IMR-90 (cell line): ENCODE measurements around the gene BBS12. TPM values are rescaled to one million over a fixed set of nuclear protein-coding genes. Genes with fewer than 3 reads are reported as not detected.

Source experiments
- ATAC-seq: fragments of 200-7000 bp; cut with Tn5 transposase; 2 replicates; pipeline ENCODE4 v1.9.1; 2020; ENCODE audit warnings: low read depth, mild to moderate bottlenecking, moderate library complexity
- BruUV-seq: library from RNA; stranded (reverse); fragments of 400-500 nt; replicated peaks from 2 replicates; lab custom pipeline; 2021; lab: Mats Ljungman, UMichigan
- CTCF ChIA-PET: fragments of 300-600 bp; formaldehyde crosslinking; extraction: SDS; loops from one replicate; lab custom pipeline; 2021; ENCODE audit warnings: antibody characterized with exemption; lab: Yijun Ruan, JAX
- POLR2A ChIA-PET: fragments of 300-600 bp; sonication (Branson Sonifier 250); formaldehyde crosslinking; loops from one replicate; lab custom pipeline; 2022; ENCODE audit warnings: antibody characterized with exemption; ENCODE audit not compliant: unreplicated experiment; lab: Charles Lee
- DNase-seq: peaks from one replicate; pipeline ENCODE4 v3.0.0; 2013
- H2AFZ ChIP-seq: replicated peaks from 2 replicates; pipeline ENCODE3; 2013; ENCODE audit warnings: low read length, mild to moderate bottlenecking; ENCODE audit not compliant: poor library complexity
- H2AK5ac ChIP-seq: 2 replicates; pipeline ENCODE4 v1.6.1; 2013; ENCODE audit warnings: low read depth, low read length, inconsistent platforms
- H2AK9ac ChIP-seq: replicated peaks from 2 replicates; pipeline ENCODE3; 2013; ENCODE audit warnings: mild to moderate bottlenecking, low read depth, low read length, moderate library complexity; ENCODE audit not compliant: poor library complexity
- H2BK120ac ChIP-seq: 2 replicates; pipeline ENCODE4 v1.6.1; 2013; ENCODE audit warnings: low read depth, low read length, inconsistent platforms
- H2BK15ac ChIP-seq: 3 replicates; pipeline ENCODE4 v1.6.1; 2013; ENCODE audit warnings: low read depth, low read length, inconsistent platforms
- H2BK20ac ChIP-seq: 2 replicates; pipeline ENCODE4 v1.6.1; 2013; ENCODE audit warnings: low read depth, mild to moderate bottlenecking, inconsistent platforms, low read length, moderate library complexity
- H2BK5ac ChIP-seq: 2 replicates; pipeline ENCODE4 v1.6.1; 2013; ENCODE audit warnings: mild to moderate bottlenecking, low read depth, low read length, inconsistent platforms; ENCODE audit not compliant: poor library complexity, severe bottlenecking
- H3K14ac ChIP-seq: replicated peaks from 2 replicates; pipeline ENCODE4 v1.6.1; 2013; ENCODE audit warnings: low read depth, low read length, inconsistent platforms
- H3K18ac ChIP-seq: 2 replicates; pipeline ENCODE4 v1.6.1; 2013; ENCODE audit warnings: low read depth, low read length, control low read depth
- H3K23ac ChIP-seq: 2 replicates; pipeline ENCODE4 v1.6.1; 2013; ENCODE audit warnings: low read depth, low read length, inconsistent platforms
- H3K27ac ChIP-seq: 2 replicates; pipeline ENCODE4 v1.5.1; 2013; ENCODE audit warnings: mild to moderate bottlenecking, control low read depth, low read length; ENCODE audit not compliant: insufficient read depth
- H3K27me3 ChIP-seq: 2 replicates; pipeline ENCODE4 v1.6.1; 2013; ENCODE audit warnings: low read length; ENCODE audit not compliant: control insufficient read depth, insufficient read depth
- H3K36me3 ChIP-seq: 2 replicates; pipeline ENCODE4 v1.6.1; 2013; ENCODE audit warnings: low read length, mixed read lengths; ENCODE audit not compliant: control insufficient read depth, insufficient read depth
- H3K4ac ChIP-seq: 2 replicates; pipeline ENCODE4 v1.6.1; 2013; ENCODE audit warnings: low read depth, low read length, inconsistent platforms
- H3K4me1 ChIP-seq: 2 replicates; pipeline ENCODE4 v1.6.1; 2013; ENCODE audit warnings: low read length, mixed read lengths; ENCODE audit not compliant: control insufficient read depth, insufficient read depth
- H3K4me2 ChIP-seq: 2 replicates; pipeline ENCODE4 v1.6.1; 2013; ENCODE audit warnings: low read depth, mild to moderate bottlenecking, control low read depth, low read length, moderate library complexity
- H3K4me3 ChIP-seq: 2 replicates; pipeline ENCODE4 v1.5.1; 2013; ENCODE audit warnings: low read depth, mild to moderate bottlenecking, control low read depth, low read length, moderate library complexity; ENCODE audit not compliant: insufficient read depth
- H3K56ac ChIP-seq: 2 replicates; pipeline ENCODE4 v1.6.1; 2013; ENCODE audit warnings: low read length, inconsistent platforms; ENCODE audit not compliant: insufficient read depth; ENCODE audit errors: extremely low read depth
- H3K79me1 ChIP-seq, 2 experiments: 2 replicates each; pipeline ENCODE4 v1.6.1; 2013; ENCODE audit warnings: low read length in 2 of 2, inconsistent platforms in 1 of 2, low read depth in 1 of 2
- H3K9ac ChIP-seq: 2 replicates; pipeline ENCODE4 v1.6.1; 2013; ENCODE audit warnings: low read depth, low read length, control low read depth
- H3K9me1 ChIP-seq: 2 replicates; pipeline ENCODE4 v1.6.1; 2013; ENCODE audit warnings: low read length, inconsistent platforms; ENCODE audit not compliant: insufficient read depth
- H3K9me3 ChIP-seq: 2 replicates; pipeline ENCODE4 v1.6.1; 2013; ENCODE audit warnings: low read length; ENCODE audit not compliant: control insufficient read depth, insufficient read depth
- H4K20me1 ChIP-seq: 2 replicates; pipeline ENCODE4 v1.6.1; 2013; ENCODE audit warnings: low read length, inconsistent platforms; ENCODE audit not compliant: insufficient read depth
- H4K5ac ChIP-seq: 2 replicates; pipeline ENCODE4 v1.6.1; 2013; ENCODE audit warnings: mild to moderate bottlenecking, low read depth, low read length, control low read depth
- H4K8ac ChIP-seq, 2 experiments: 2 replicates each; pipeline ENCODE4 v1.6.1; 2013; ENCODE audit warnings: low read depth in 2 of 2, low read length in 2 of 2, control low read depth in 1 of 2, inconsistent platforms in 1 of 2
- H4K91ac ChIP-seq: 2 replicates; pipeline ENCODE4 v1.6.1; 2013; ENCODE audit warnings: low read depth, low read length, inconsistent platforms; ENCODE audit not compliant: insufficient read depth
- WGBS, 2 experiments: methylation state at CpG; one replicate each; pipeline versions ENCODE4 v1.1.5 to v1.1.7; 2013; ENCODE audit warnings: missing lambda C conversion rate in 2 of 2; ENCODE audit not compliant: insufficient read length in 1 of 2; ENCODE audit errors: extremely low coverage in 2 of 2; 5-methylcytosine and 5-hydroxymethylcytosine counted together
- dilution Hi-C: fragments of 300-500 bp; cut with HindIII; formaldehyde crosslinking; loops from one replicate; pipeline ENCODE4 v1.14.3; 2018; ENCODE audit warnings: low sequenced_read_pairs; ENCODE audit not compliant: unreplicated experiment
- in situ Hi-C: fragments of 300-500 bp; cut with MboI; formaldehyde crosslinking; loops from 3 replicates; pipeline ENCODE4 v1.14.3; 2019; ENCODE audit warnings: low sequenced_read_pairs, inconsistent platforms, mixed read lengths
- intact Hi-C: fragments of 100-400 bp; cut with micrococcal nuclease; formaldehyde crosslinking; loops from 2 replicates; pipeline ENCODE4 v1.10.0; 2022
- polyA plus RNA-seq, 3 experiments: library from polyadenylated mRNA; depleted of rRNA; stranded (reverse); fragments of >200 nt; gene quantifications; 2 replicates each; pipeline ENCODE4 v1.2.3, GENCODE V29; 2012; ENCODE audit warnings: low replicate concordance in 1 of 3
- total RNA-seq: library from RNA; depleted of rRNA; stranded (reverse); fragments of >200 nt; gene quantifications from 2 replicates; pipeline ENCODE4 v1.2.3, GENCODE V29; 2012
- TF ChIP-seq, protein P1 (sequence below): fragments of 150-350 bp; IDR thresholded peaks from 2 replicates; pipeline ENCODE4 v1.6.1; 2017; ENCODE audit warnings: mild to moderate bottlenecking, antibody characterized with exemption, low read length, low read depth
- TF ChIP-seq, protein P2 (sequence below): fragments of 150-350 bp; IDR thresholded peaks from 2 replicates; pipeline ENCODE4 v1.6.1; 2016; ENCODE audit warnings: low read depth, mild to moderate bottlenecking, low read length, moderate library complexity, borderline replicate concordance

The BBS12 gene
- total and polyA plus RNA-seq, 2 of the 4 experiments (the other 2 are of a cell fraction): 1.1 to 5.9 TPM

DNA sequence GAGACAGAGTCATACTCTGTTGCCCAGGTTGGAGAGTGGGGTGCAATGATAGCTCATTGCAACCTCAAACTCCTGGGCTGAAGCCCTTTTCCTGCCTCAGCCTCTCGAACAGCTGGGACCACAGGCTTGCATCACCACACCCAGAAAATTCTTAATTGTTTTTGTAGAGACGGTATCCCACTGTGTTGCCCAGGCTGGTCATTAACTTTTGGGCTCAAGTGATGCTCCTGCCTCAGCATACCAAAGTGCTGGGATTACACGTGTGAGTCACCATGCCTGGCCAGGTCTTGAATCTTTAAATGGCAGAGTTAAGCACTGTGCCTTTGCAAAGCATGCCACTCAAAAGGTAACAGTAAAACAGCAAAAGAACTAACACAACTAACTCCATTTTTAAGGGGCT is 28.6 kb upstream of the BBS12 start:
- Histone ChIP-seq H3K4me3 (no peak overlapping the region), H2BK15ac (no peak overlapping the region), H3K56ac (no peak overlapping the region), H4K5ac (no peak overlapping the region), H3K4me2 (no peak overlapping the region), H3K14ac (no peak overlapping the region), H2AK9ac (no peak overlapping the region), H3K36me3 (no peaks in the 10 kb centered on the region), H3K79me1 (no peaks in the 10 kb centered on the region), H2BK5ac (no peak overlapping the region), H3K4me1 (no peaks in the 10 kb centered on the region), H3K4ac (no peak overlapping the region), H4K20me1 (no peaks in the 10 kb centered on the region), H2AFZ (no peak overlapping the region), H3K27ac (no peak overlapping the region), H3K9me3 (no peaks in the 10 kb centered on the region), H3K23ac (no peak overlapping the region), H3K18ac (no peak overlapping the region), H4K8ac (no peak overlapping the region), H2BK120ac (no peak overlapping the region), H2AK5ac (no peak overlapping the region), H3K27me3 (no peaks in the 10 kb centered on the region), H3K9ac (no peak overlapping the region), H4K91ac (no peak overlapping the region), H2BK20ac (no peak overlapping the region), H3K9me1 (no peaks in the 10 kb centered on the region)
- CTCF ChIA-PET: no interaction called here
- WGBS, 2 experiments: no CpG with 5 or more reads among the region's 3 CpGs
- in situ Hi-C loops (loop anchor here (25.0 kb wide), 1 partner anchor 792 kb away; no protein-coding TSS in a partner anchor), dilution Hi-C loops (no loop called here), intact Hi-C loops (loop anchor here (10.0 kb wide), 1 partner anchor 799 kb away; no protein-coding TSS in a partner anchor)
- TF ChIP-seq, protein P1, sequence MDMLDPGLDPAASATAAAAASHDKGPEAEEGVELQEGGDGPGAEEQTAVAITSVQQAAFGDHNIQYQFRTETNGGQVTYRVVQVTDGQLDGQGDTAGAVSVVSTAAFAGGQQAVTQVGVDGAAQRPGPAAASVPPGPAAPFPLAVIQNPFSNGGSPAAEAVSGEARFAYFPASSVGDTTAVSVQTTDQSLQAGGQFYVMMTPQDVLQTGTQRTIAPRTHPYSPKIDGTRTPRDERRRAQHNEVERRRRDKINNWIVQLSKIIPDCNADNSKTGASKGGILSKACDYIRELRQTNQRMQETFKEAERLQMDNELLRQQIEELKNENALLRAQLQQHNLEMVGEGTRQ: no peak
- TF ChIP-seq, protein P2, sequence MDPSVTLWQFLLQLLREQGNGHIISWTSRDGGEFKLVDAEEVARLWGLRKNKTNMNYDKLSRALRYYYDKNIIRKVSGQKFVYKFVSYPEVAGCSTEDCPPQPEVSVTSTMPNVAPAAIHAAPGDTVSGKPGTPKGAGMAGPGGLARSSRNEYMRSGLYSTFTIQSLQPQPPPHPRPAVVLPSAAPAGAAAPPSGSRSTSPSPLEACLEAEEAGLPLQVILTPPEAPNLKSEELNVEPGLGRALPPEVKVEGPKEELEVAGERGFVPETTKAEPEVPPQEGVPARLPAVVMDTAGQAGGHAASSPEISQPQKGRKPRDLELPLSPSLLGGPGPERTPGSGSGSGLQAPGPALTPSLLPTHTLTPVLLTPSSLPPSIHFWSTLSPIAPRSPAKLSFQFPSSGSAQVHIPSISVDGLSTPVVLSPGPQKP: no peak
- no peak for ATAC-seq
- POLR2A ChIA-PET: no interaction called here
- no peak for DNase-seq
- no TSS peak for BruUV-seq
